ENCODE data around the gene CNIH3. TPM values are rescaled to one million over a fixed set of nuclear protein-coding genes. Genes with fewer than 3 reads are reported as not detected.

The CNIH3 gene
- total RNA-seq, 1 donor from 2014 or later, result 1.5 TPM

- DNase-seq (ENCODE audit: low read depth in 2 of 2), result no peak
Observed at GRCh38 chr1:224616756-224617409, 766 bp downstream of the CNIH3 start.

- DNase-seq (ENCODE audit: low read depth in 2 of 2), result no peak
Observed at GRCh38 chr1:224617410-224618355, 1.6 kb downstream of the CNIH3 start.

- no peak for DNase-seq (ENCODE audit: low read depth in 2 of 2)
Observed at GRCh38 chr1:224619209-224619608, 3.1 kb downstream of the CNIH3 start.

- DNase-seq (ENCODE audit: low read depth in 2 of 2), result no peak
Observed at GRCh38 chr1:224620105-224620504, 4.0 kb downstream of the CNIH3 start.

GRCh38 chr1:224621813-224622682, 5.9 kb downstream of the CNIH3 start:
- DNase-seq (ENCODE audit: low read depth in 2 of 2), result no peak

GRCh38 chr1:224622831-224623230, 6.7 kb downstream of the CNIH3 start:
- DNase-seq (ENCODE audit: low read depth in 2 of 2), result no peak

GRCh38 chr1:224623310-224623714, 7.2 kb downstream of the CNIH3 start:
- DNase-seq (ENCODE audit: low read depth in 2 of 2), result peak in 1 of 2 donors; percentile 54

GRCh38 chr1:224623743-224624333, 7.7 kb downstream of the CNIH3 start:
- peak in 1 of 2 donors; percentile 69 for DNase-seq (ENCODE audit: low read depth in 2 of 2)

GRCh38 chr1:224624432-224624831, 8.3 kb downstream of the CNIH3 start:
- no peak for DNase-seq (ENCODE audit: low read depth in 2 of 2)

- no peak for DNase-seq (ENCODE audit: low read depth in 2 of 2)
Observed at GRCh38 chr1:224626042-224626441, 9.9 kb downstream of the CNIH3 start.

GRCh38 chr1:224629965-224630364, 13.8 kb downstream of the CNIH3 start:
- no peak for DNase-seq (ENCODE audit: low read depth in 2 of 2)

- DNase-seq (ENCODE audit: low read depth in 2 of 2), result no peak
Observed at GRCh38 chr1:224631462-224632115, 15.5 kb downstream of the CNIH3 start.

- no peak for DNase-seq (ENCODE audit: low read depth in 2 of 2)
Observed at GRCh38 chr1:224632381-224632871, 16.3 kb downstream of the CNIH3 start.

GRCh38 chr1:224632921-224633321, 16.8 kb downstream of the CNIH3 start:
- no peak for DNase-seq (ENCODE audit: low read depth in 2 of 2)

GRCh38 chr1:224635356-224635755, 19.2 kb downstream of the CNIH3 start:
- DNase-seq (ENCODE audit: low read depth in 2 of 2), result no peak

GRCh38 chr1:224637515-224637914, 21.4 kb downstream of the CNIH3 start:
- DNase-seq (ENCODE audit: low read depth in 2 of 2), result no peak

GRCh38 chr1:224637936-224638335, 21.8 kb downstream of the CNIH3 start:
- no peak for DNase-seq (ENCODE audit: low read depth in 2 of 2)

GRCh38 chr1:224639426-224639975, 23.4 kb downstream of the CNIH3 start:
- no peak for DNase-seq (ENCODE audit: low read depth in 2 of 2)

GRCh38 chr1:224640018-224640417, 23.9 kb downstream of the CNIH3 start:
- DNase-seq (ENCODE audit: low read depth in 2 of 2), result no peak

- DNase-seq (ENCODE audit: low read depth in 2 of 2), result no peak
Observed at GRCh38 chr1:224640587-224640986, 24.5 kb downstream of the CNIH3 start.
